HG03571 (cell line): ENCODE results near the gene NCK2.

Experiments
- ATAC-seq: cut with Tn5 transposase; IDR thresholded peaks from one replicate; pipeline ENCODE4 v1.9.1; 2021; ENCODE audit not compliant: unreplicated experiment

The NCK2 gene

DNA sequence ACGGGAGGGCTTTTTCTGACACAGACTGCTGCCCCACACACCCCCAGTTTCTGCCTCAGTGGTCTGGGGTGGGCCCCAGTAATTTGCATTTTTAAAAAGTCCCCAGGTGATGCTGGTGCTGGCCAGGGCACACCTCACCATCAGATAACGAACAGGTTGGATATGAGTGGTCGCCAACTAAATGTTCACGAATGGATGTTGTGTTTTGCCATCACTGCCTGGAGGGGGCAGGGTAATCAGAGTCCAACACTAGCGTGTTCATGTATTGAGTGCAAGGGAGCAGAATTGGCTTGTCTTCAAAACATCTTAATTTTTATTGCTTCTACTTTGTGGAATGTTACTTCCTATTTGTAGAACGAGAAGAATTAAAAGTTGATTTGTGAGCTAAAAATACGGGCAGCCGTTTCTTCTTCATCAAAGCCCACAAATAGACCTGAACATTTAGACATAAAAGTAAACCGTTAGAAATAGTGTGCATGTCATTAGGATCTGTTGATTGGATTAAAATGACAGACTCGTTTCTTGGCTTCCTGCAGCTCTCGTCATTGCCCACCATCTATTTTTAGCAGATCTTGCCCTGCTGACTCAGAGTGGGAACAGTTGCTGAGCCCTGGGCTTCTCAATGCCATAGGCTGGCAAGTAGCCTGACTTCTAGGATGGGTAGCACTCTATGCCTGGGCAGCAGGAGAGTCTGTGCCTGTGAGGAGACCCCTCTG is 45.2 kb downstream of the NCK2 start:
- peak; percentile 62 for ATAC-seq

DNA sequence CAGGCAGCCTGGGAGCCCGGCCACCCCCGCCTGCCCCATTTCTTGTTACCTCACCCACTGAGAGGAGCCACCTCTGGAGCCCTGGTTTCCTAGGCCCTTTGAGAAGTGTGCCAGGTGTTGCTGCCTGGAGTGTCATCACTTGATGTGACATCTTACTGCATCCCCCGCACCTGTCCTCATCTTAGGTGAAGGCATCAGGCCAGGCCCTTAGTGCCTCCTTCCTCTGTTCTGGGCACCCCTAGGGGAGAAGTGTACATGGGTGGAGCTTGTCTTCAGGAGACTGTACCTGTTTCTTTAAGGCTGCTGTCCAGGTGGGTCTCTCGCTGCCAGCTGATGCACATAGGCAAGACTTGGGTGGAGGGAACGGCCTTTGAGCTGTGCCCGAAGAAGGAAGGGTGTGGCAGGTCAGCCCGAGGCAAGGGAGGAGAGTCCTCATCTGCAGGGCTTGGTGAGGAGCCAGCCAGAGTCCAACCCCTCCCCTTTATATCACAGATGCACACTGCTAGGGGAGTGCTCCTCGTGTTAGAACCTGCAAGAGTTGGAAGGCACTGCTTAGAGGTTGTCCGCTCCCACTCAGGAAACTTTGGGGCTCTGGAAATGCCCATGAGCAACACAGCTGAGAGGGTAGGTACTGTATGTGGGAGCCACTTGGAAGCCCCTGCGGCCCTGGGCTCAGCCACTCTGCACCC is 45.9 kb downstream of the NCK2 start:
- ATAC-seq, result peak; percentile 12

DNA sequence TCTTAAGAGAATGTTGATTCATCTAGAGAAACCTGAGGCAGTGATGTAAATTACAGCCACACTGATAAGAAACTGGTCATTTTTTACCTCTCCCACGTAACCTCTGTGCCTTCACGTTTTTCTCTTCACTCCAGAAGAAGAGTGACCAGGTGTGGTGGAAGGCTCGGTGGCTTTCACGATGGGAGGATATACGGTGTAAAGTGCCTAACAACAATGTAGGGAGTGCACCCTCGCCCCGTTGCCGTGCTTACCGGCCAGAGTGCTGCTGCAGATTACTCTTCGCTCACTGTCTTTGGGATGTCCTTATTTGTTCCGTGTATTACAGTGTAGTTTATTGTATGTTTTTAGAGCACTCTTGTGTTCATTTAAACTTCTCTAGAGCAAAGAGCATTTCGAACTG is 46.5 kb downstream of the NCK2 start:
- no peak for ATAC-seq

DNA sequence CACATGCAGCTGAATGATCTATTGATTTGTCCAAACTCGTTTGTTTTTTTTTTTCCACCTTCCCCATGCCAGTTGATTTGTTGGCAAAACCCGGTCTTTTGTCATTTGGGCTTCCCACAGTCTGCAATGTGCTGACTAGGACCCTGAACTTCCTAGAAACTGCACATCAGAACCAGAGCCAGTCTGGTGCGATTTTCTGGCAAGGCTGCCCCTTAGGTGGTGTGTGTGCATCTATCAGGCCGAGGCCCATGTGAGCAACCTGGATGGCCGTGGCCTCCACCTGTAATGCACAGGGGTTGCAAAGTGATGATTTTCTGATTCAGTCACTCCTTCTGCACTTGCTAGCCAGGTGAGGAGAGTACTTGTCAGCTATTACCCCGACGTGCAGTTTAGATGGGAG is 47.8 kb downstream of the NCK2 start:
- no peak for ATAC-seq

DNA sequence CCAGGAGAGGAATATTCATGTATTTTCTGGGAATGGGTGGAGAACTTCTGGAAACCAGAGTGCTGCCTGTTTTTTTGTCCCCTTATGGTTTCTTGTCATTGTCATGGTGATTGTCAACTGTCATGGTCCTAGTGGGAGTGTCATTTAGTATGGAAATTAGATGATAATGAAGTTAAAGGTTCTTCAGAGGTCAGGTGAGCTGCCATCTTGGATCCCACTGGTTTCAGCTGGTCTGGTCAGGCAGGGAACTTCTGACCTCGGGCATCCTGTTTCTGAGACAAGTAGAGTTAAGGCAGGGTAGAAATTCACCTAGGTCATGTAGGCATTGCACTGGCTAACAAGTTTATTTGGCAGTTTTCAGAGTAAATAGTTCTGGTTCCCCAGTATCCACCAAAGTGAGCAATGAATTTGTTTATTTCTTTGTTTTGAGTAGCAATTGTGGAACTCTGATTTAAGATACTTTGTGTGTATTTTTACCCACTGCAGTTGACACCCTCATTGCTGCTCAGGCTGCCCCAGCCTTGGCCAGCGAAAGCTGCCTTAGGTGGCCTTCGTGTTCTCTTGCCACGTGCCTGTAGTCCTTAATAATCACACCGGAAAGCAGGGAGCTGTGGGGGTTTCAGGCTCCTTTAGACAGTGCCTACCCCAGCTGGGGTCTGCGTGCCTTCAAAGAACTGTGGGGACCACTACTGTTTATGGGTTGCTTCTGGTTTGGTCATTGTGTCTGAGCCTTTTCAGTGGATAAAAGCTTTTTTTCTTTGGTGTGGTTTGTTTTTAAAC is 48.7 kb downstream of the NCK2 start:
- no peak for ATAC-seq

DNA sequence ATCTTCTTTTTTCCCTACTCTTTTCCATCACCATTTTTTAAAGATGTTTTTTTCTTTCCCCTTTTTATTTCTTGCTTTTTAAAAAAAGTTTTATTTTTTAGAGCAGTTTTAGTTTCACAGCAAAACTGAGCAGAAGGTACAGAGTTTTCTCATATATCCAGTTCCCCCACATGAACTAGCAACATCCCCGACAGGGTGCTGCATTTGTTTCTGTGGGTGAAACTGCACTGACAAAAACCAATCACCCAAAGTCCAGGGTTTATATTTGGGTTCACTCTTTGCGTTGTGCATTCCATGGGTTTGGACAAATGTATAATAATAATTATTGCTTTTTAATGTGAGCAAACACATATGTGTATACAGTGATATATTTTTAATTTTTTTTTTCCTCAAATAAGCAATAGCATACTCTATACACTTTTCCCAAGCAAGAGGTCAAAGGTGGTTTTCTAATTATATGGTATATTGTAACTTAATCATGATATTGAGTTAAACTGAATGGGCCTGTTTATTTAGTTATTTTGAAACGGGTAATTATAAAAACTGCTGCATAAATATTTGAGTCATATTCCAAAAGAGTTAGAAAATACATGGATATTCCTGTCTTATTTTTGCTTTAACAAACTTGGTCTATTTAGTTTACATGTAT is 50.3 kb downstream of the NCK2 start:
- no peak for ATAC-seq

DNA sequence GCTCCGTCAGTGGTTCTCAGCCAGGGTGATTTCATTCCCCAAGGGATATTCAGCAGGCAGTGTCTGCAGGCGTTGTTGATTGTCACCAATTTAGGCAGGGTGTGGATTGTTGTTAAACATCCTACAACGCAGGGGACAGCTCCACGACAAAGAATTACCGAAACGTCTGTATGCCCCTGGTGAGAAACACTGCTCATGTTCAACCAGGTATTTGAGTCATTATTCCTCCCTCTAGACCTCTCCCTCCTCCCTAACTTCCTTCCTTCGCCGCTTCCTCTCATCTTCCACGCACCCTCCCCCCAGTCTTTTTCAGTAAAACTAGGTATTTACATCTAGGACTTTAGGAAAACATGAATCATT is 50.8 kb downstream of the NCK2 start:
- no peak for ATAC-seq

DNA sequence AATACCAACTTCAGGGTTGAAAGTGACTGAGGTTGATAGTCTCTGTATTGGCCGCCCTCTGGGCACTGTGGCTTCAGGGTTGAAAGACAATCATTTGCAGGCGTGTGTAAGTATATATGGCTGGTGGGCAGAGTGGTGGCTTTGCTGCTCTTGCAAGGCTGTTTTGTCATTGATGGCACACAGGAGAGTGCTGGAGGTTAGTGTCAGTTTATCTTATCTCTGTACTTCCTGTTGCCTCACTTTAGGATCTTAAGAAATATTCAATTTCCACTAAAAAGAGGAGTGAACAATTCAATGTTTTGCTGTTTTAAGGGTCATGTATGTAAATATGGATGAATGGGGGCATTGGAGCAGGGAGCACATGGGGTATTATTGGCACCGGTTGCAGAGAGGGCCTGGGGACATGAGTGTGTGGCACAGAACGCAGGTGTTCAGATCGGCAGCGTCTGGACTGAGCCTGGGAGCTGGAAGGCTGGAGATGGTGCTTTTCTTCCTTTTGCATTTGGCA is 51.5 kb downstream of the NCK2 start:
- ATAC-seq, result peak; percentile 25

DNA sequence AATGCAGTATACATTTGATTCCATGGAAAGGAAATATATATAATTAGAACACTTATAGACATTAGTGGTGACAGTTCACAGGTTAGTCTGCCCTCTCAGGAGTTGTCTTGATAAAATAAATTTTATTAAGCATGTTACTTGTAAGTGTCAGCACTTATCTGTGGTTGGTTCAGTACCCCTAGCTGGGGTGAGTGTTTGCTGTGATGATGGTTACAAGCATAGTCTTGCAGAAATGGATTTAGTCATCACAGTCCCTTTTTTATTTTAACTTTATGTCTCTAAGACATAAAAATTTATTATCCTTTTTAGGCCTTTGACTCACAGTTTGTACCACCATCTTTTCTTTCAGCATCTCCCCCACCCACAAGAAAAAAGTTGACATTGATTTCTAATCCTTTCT is 52.1 kb downstream of the NCK2 start:
- no peak for ATAC-seq

DNA sequence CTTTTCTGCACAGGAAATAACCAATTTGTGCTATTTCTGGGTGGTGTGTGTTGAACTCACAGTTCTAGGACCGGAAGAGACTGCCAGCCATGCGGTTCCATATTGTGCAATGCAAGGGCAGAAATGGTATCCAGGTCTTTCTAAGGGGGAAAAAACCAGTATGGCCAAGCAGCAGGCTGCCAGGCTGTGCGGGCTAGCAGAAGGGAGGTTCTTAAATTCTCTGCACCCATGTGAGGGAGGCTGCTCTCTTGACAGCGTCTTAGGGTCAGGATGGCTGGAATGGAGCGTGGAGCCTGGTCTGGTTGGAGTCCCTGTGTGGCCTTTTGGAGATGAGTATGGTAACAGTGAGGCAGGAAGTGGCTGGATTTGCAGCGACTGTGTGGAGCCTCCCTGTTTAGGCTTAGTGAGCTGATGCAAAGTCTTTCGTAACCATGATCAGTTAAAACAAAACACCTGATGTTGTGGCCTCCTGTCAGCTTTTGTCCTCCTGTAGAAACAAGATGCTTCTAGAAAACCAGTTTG is 52.6 kb downstream of the NCK2 start:
- ATAC-seq, result peak; percentile 48

DNA sequence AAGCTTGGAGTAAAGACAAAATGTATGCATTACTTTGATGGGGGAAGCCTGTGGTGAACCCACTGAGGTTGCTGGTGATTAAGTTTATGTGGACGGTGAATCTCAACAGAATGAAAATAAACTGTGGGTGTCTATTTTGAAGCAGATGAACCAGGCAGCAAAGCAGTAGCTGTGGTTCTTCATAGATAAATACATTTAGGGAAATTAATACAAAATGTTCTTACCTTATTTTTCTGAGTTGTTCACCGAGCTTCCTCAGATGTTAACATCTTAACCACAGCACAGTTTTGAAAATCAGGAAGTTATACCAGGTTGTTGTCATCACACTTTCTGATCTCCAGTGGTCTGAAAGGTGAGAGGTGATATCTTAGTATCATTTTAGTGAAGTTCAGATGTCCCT is 53.9 kb downstream of the NCK2 start:
- no peak for ATAC-seq

DNA sequence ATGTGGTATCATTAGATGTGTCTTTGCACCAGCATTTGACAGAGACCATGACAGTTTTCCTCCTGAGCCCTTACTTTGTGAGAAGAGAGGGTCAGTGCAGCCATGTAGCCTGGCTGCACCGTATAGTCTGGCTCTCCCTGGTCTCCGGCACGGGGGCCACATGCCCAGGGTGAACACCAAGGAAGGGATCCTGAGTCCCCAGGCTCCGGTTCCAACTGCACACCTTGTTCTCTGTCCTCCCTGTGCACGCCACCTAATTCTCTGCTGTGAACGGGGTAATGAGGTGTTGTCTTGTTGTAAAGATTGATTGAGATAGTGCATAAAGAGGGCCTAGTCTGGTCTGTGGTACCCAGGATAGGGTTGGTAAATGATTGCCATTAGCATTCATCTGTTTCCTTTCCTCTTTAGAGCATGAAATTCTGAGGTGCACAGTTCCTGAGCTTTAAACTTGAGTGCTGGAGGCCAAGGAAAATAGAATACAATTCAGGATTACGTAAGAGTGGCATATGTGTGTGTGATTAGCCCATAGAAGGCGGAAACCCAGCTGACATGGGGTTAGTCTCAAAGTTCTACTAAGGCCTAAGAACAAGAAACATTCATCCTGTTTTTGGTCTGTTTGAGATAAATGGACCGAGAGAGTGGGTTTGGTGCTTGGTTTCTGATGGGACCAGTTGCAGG is 55.5 kb downstream of the NCK2 start:
- ATAC-seq, result no peak

DNA sequence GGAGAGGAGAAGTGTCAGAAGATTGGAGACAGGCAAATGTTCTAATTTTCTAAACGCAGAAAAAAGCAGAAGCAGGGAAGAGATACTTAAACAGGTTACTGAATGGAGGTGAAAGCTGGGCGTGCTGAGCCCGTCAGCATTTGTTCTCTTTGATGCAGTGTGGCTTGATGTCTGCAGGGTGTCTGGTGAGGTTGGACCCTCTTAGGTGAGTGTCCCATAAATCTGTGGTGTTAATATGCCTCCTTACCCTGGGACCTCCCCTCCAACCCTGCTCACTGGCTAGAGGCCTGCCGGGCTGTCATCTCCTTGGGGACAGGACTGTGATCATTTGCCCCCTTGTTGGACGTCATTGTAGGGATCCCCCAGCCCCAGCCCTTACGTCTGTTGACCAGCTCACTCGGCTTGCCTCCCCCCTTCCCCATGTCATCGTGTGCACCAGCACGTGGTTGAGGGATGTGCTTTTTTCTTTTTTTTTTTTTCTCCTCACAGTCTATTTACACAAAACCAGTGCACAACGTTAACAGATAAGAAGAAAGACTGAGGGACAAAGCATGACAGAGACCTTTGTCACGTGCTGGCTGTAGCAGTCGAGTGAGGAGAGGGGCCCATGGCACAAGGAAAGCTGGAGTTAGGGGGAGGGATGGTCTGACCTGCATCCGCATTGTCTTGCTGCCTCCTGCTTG is 56.4 kb downstream of the NCK2 start:
- ATAC-seq, result no peak

DNA sequence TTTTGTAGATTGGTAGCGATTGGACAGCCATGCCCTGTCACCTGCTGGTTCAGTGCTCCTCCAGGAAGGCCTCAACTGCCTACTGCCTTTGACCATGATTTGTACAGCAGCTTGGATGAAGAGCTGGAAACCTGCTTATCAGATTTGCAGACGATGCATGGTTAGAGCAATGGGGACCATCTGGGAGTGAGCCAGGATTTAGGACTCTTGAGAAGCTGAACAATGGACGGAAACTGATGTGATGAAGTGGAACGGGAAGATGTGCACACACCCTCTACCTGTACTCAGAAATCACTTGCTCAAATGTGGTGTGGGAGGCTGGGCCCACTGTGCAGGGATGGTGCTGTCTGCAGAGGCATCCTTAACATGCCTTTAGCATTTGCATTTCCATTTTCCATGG is 57.2 kb downstream of the NCK2 start:
- no peak for ATAC-seq

DNA sequence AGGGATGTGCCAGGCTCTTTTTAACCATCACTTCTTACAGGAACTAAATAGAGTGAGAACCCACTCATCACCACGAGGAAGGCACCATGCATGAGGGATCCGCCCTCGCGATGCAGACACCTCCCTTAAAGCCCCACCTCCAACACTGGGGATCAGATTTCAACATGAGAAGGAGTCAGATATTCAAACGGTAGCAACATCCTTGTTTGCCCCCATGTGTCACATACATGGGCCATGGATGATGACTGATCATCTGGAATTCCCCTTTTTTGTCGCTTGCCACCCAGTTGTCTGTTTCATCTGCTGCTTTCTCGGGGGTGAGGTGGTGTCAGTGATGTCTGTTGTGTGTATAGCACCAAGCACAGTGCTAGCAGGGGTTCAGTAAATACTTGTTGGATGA is 57.9 kb downstream of the NCK2 start:
- peak; percentile 41 for ATAC-seq

DNA sequence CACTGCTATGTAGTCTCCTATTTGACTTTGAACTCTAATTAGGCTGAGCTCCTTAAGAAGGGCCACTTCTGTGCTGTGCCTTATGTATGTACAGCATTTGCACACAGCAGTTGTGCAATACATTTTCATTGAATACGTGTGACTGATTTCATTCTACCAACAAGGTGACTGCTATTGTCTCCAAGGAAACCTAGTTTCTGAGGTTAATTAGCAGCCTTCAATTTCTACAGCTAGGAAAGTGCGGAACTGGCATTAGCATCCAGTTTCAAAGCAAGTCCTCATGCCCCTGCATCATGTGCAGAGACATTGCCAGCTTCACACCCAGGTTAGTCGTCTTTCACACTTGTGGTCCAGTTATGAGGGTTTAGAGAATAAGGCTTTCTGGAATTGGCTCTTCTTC is 58.6 kb downstream of the NCK2 start:
- no peak for ATAC-seq

DNA sequence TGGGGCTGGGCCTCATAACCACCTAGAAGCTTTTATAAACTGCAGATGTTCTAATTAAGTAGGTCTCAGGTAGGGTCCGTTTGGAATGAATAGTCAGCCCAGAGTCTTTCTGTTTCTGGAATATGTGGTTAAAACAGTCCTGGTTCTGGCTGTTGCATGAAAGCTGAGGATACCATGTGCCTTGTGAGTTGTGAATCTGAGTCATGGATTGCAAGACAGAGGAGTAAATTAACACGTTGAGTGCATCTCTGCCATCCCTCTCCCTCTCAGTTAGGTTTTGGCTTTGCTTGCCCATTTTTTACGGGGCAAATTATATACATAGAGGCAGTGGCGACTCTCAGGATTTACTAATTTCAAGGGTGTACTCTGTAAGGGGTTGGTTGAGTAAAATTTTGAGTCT is 59.1 kb downstream of the NCK2 start:
- no peak for ATAC-seq

DNA sequence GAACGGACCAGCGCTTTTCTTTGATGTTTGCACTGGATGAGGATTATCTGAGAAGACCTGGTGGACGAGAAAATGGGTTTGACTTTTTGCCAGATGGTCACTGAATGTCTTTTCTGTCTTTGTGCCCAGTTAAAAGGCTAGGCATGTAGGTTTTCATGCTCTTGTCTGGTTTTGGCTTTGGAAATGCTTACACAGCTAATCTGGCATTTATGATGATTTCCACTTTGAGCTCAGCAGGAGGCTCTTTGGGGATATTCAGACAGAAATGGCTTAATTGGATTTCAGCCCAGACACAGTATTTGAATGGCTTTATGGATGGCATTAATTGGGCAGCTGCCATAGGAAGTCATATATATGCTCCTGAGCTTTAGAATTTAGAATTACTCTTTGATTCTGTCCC is 59.6 kb downstream of the NCK2 start:
- no peak for ATAC-seq

DNA sequence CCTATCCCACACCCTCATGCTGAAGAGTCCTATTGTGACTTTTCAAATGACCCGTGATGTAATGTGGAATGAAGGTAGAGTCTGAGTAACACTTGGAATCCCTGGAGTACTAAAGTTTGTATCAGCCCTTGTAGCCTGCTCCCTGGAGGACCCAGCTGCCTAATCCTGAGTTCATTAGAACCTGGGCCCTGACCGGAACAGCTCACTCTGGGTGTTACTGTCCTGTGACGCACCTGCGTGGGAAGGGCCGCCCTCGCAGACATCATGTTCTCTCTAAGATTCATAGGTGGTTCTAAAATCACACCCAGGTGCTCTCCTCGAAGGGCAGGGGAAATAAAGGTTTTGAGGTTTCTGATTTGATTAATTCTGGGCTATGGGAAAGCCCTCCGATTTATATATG is 62.3 kb downstream of the NCK2 start:
- no peak for ATAC-seq

DNA sequence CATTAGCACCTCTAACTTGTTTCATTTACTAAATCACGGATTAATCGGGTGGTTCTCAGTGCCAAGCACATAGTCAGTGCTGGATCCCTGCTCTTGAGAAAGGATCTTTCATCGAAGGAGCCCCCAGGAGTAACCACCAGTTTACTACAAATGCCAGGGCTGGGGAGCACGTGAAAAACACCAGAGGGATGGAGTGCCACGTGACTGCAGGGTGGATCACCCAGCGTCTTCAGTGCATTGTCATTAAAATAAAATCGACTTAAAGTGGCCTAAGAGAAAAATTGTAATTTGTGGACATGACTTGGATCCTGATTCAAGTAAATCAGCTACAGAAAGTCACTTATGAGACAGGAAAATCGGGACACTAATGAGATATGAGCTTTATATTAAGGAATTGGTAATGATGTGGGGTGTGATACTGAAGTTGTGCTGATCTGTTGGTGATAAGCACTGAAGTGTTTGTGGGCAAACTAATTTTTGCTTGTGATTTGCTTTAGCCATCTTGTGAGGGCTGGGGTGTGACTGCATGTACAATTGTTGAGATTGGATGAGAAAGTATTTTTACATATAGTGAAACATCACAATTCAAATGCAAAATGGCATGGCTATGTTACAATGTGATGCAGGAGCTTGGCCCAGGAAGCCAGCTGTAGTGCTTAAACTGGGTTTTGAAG is 63.8 kb downstream of the NCK2 start:
- ATAC-seq, result no peak
